HG02678 (cell line): ENCODE data around the gene S1PR2.
A peak's percentile ranks its signal among the peaks of the same experiment; 100 is the strongest.
"Not testable (repeated sequence)": the region's sequence is repeated elsewhere in the genome, so short reads cannot be mapped to it uniquely, and the experiment has no call there.

Experiments used
- ATAC-seq: cut with Tn5 transposase; IDR thresholded peaks from one replicate; pipeline ENCODE4 v1.9.1; 2021; ENCODE audit warnings: mild to moderate bottlenecking, moderate library complexity; ENCODE audit not compliant: unreplicated experiment

The S1PR2 gene

DNA sequence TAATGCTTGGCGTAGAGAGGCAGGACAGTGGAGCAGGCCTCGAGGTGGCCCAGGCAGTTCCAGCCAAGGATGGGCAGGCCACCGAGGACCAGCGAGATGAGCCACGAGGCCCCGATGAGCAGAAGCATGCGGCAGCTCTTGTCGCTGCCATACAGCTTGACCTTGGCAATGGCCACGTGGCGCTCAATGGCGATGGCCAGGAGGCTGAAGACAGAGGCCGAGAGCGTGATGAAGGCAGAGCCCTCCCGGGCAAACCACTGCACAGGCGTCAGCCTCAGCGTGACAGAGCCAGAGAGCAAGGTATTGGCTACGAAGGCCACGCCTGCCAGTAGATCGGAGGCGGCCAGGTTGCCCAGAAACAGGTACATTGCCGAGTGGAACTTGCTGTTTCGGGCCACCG lies 6.8 kb downstream of the S1PR2 start:
- no peak for ATAC-seq

DNA sequence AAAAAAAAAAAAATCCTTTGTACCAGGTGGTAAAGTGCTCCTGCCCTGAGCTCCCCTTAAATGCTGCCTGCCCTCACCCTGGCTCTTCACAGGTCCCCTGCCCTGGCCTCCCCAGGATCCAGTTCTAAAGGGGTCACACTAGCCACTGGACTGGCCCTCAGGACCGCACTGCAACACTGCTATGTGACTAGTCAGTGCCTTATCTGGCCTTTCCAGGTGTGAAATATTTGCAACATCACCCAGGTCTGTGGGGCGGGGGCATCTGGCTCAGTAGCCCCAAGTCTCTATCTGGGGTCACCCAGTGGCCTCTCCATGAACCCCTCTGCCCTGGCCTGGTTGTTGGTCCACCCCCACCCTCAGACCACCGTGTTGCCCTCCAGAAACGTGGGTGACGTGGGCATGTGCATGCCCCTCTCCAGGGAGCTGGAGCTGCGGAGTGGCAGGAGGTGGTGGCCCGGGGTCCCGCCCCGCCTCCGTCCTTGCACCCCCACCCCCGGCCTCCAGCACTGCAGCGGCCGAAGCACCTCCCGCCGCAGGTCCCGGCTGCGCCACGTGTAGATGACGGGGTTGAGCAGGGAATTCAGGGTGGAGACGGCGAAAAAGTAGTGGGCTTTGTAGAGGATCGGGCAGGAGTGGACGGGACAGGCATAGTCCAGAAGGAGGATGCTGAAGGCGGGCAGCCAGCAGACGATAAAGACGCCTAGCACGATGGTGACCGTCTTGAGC lies 7.5 kb downstream of the S1PR2 start:
- no peak for ATAC-seq

DNA sequence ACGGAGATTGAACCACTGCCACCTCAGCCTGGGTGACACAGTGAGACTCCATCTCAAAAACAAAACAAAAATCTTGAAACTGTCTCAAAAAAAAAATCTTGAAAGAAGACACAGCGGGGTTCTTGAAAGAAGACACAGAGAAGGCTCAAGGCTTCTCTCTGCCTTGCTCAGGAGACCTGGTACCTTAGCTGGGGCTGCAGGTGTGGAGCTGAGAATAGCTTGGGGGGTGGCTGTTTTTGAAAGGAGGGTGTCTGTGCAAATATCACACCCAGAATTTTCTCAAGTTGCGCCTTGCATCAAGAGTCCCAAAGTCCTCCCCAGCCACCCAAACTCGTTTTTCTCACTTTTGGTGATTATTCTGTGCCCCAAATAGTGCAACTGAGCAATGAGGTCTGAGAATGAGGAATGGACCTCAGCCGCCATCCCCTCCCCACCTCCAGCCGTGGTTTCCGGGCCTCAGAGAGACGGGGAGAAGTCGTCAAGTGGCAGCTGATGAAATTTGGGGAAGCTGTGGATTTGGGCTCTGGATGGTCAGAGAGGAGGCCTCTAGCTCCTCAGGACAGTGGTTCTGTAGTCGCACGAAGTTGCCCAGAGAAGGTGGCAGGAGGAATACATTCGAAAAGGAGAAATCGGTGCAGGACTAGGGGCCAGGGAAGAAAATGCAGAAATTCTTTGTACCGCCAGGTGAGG lies 8.8 kb downstream of the S1PR2 start:
- ATAC-seq: no peak

DNA sequence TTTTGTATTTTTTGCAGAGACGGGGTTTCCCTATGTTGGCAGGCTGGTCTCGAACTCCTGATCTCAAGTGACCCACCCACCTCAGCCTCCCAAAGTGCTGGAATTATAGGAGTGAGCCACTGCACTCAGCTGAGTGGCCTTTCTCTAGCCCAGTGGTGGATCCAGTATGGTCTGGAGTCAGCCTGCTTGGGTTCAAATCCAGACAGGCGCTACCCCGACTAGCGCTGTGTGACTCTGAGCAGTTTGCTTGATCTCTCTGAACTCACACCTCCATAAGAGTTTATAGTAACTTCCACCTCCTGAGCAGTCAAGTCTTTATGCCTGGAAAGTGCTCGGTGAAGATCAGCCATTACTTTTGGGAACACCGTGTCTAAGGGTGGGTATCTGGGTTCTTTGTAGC lies 10.4 kb downstream of the S1PR2 start:
- ATAC-seq: no peak

DNA sequence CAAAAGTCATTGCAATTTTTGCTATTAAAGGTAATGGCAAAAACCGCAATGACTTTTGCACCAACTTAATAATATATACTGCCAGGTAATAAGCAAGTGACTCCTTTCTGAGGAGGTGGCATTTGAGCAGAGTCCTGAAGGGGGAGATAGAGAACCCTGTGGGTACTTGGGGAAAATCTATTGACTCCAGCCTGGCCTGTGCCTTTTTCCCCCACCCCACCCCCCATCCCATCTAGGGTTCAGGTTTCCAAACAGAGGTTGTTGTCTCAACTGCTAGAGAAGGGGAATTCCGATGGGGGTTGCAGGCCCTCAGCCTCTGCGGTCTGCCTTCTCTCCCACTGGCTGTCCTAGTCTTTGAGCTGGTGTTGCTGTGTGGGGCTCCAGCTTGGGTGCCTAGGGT lies 11.5 kb downstream of the S1PR2 start:
- no peak for ATAC-seq

DNA sequence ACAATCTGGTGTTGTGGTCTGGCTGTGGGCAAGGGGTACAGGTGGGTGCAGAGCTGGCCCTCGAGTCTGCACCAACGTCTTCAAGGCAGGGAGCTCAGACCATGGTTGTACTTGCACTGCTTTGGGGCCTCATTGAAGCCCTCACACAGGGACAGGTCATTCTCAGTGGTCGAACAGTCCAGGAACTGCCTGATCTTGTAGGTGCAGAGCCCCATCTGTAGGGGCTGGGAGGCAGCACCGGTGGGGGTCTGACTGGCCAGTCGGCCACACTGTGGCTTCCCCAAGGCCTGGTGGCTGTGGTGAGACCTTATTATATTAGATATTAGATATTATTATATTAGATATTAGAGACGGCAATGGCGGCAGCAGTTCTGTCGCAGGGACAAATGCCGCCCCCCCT lies 14.0 kb downstream of the S1PR2 start:
- ATAC-seq: no peak

DNA sequence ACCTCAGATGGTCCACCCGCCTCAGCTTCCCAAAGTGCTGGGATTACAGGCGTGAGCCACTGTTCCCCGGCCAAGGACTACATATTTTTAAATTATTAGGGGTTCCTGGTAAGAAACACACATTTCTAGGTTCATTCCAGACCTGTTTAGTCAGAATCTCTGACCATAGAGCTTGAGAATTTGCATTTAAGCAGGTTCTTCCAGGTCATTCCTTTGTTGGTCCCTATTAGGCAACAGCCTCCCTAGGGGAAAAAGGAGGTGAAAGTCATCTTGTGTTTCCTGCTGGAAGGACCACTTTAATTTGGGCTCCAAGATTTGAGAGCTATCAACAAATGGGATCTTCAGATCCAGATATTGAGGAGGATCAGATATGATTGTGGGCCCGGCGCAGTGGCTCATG lies 16.3 kb downstream of the S1PR2 start:
- no peak for ATAC-seq

DNA sequence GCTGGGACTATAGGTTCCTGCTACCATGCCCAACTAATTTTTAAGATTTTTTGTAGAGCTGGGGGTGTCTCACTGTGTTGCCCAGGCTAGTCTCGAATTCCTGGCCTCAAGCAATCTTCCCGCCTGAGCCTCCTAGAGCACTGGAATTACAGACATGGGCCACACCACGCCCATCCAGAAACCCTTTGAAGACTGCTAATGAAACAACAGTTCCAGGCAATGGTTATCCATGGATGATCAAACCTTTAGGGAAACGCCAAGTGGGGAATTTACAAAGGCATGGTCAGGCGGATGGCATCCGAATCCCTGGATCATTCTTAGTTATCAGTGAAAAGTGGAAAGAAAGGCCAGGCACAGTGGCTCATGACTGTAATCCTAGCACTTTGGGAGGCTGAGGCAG lies 19.4 kb downstream of the S1PR2 start:
- ATAC-seq: no peak

DNA sequence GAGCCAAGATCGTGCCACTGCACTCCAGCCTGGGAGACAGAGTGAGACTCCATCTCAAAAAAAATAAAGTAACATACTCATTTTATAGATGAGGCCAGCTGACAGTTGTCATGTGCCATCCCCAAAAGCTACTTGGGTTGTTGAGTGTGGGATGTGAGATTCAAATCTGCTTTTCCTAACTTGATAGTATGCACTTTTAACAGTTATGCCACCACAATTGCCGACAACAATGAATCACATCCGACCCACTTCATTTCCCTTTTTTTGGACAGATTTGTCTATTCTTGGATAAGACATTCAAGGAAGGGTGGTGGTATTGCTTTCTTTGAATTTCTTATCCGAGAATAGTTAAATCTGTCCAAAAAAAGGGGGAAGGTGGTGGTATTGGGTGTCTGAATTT lies 20.1 kb downstream of the S1PR2 start:
- no peak for ATAC-seq

DNA sequence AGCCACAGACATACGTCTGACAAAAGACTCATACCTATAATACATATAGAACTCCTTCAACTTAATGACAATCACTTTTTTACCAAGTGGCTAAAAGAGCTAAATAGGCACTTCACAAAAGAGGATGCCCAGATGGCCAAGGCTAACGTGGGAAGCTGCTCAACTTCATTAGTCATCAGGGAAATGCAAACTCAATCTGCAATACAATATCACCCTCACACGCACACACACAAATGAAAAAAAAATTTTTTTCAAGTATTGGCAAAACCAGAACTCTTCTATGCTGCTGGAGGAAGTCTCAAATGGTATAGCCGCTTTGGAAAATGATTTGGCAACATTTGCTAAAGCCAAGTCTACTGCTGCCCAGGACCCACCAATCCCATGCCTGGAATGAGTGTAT lies 21.8 kb downstream of the S1PR2 start:
- no peak for ATAC-seq

DNA sequence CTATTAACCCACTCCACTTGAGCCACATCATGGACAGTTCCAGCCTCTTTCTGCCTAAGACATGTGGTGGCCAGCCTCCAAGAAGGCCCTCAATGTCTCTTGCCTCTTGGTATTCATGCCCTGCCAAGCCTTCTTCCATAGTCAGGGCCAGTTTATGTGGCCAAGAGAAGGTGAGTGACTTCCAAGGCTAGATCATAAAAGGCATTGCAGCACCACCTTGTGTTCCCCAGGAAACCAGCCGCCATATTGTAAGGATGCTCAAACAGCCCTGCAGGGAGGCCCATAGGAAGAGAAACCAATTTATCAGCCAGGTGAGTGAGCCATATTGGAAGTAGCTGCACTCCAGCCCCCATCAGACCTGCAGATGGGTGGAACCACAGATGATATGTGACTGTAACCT lies 24.1 kb downstream of the S1PR2 start:
- ATAC-seq: no peak

DNA sequence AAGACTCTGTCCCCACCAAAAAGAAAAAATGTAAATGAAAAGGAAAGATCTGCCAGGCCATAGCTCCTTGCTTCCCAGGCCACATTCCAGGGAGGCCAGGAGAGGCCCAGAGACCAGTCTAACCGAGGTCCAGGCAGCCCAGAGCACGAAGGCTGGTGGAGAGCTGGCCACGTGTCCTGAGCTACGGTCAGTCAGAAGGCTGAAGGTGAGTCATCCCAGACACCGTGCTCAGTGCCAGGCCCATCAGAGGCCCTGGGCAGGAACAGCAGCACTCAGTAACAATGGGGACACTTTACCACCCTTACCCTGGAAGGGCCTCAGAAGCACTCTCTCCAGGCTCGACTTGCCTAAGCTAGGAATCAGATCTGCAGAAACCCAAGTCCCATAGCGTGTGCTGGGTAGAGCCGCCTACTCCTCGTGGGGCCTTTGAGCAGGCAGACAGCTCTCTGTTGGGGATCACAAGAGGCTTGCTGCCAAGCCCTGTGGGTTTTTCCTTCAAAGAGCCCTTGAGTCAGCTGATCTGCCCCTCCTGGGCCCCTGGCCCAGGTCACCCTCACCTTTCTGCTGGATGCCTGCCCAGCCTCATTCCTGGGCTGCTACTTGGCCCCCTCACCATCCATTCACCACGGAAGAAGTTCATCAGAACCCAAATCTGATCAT lies 24.8 kb downstream of the S1PR2 start:
- no peak for ATAC-seq

DNA sequence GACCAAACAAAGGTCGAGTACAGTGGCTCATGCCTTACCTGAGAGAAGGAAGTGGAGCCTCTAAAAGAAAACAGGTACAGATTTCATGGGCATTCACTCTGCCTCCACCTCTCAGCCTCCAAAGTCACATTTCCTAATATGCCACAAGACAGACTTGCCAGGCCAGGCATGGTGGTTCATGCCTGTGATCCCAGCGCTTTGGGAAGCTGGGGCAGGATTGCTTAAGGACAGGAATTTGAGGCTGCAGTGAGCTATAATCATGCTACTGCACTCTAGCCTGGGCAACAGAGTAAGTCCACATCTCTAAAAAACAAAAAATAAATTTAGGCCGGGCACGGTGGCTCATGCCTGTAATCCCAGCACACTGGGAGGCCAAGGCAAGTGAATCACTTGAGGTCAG lies 25.5 kb downstream of the S1PR2 start:
- no peak for ATAC-seq

DNA sequence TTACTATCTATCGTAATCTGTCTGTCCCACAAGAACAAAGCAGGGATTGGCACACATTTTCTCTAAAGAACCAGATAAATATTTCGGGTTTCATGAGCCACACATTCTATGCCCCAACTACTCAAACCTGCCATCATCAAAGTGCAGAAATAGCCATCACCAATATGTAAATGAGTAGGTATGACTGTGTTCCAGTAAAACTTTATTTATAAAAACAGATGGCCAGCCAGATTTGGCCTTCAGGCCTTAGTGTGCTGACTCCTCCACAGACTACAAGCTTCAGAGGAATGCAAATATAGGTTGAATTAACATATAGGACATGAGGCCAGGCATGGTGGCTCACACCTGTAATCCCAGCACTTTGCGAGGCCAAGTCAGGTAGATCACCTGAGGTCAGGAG lies 27.4 kb downstream of the S1PR2 start:
- ATAC-seq: no peak

DNA sequence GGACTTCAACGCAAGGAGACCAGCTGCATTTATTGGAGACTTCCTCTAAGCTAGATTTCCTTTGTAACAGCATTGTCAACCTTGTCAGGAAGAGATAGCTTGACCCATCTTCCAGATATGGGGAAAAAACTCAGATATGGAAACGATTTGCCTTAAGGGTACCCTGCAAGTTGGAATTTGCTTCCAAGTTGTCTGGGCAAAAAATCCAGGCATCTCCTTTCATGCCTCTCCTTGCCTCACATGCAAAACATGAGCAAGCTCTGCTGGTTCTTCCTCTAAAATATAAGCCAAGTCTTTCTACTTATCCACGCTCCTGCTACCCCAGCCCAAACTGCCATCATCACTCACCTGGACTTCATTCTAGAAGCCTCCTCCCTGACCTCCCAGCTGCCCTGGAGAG lies 30.0 kb downstream of the S1PR2 start:
- no peak for ATAC-seq

DNA sequence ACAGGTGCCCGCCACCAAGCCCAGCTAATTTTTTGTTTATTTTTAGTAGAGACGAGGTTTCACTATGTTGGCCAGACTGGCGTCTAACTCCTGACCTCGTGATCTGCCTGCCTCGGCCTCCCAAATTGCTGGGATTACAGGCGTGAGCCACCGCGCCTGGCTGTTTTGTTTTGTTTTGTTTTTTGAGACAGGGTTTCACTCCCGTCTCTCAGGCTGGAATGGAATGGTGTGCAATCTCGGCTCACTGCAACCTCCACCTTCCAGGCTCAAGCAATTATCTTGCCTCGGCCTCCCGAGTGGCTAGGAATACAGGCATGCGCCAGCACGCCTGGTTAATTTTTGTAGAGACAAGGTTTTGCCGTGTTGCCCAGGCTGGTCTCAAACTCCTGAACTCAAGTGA lies 31.0 kb downstream of the S1PR2 start:
- ATAC-seq: not testable (repeated sequence)

DNA sequence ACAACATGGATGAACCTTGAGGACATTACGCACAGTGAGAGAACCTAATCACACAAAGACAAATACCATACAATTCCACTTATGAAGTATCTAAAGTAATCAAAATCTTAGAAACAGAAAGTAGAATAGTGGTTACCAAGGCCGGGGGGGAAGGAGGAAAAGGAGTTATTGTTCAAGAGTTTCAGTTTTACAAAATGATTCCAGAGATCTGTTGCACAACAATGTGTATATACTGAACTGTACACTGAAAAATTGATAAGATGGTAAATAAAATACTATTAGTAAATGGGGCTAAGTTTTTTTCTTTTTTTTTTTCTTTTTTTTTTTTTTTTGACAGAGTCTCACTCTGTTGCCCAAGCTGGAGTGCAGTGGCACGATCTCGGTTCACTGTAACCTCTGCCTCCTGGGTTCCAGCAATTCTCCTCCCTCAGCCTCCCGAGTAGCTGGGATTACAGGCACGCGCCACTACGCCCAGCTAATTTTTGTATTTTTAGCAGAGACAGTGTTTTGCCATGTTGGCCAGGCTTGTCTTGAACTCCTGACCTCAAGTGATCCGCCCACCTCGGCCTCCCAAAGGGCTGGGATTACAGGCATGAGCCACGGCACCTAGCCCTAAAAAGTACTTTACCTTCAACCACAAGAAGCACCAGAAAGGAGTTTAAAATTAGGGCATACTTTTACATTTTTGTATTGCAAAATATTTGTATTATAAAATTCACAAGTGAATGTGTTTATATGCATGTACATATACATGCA lies 32.1 kb downstream of the S1PR2 start:
- ATAC-seq: not testable (repeated sequence)

DNA sequence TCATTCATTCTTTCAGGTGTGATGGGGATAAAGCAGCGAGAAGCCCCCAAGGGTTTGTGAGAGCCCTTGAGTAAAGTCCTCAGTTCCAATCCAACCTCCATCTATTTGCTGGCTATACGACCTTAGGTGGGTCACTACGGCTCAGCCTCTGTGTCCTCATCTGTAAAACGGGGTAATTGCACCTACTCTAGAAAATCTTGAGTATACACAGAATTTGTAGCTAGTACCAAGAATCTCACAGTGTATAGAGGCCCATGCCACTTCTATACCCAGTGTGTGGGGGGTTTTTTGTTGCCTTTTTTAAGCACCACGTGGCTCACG lies 36.0 kb downstream of the S1PR2 start:
- no peak for ATAC-seq

DNA sequence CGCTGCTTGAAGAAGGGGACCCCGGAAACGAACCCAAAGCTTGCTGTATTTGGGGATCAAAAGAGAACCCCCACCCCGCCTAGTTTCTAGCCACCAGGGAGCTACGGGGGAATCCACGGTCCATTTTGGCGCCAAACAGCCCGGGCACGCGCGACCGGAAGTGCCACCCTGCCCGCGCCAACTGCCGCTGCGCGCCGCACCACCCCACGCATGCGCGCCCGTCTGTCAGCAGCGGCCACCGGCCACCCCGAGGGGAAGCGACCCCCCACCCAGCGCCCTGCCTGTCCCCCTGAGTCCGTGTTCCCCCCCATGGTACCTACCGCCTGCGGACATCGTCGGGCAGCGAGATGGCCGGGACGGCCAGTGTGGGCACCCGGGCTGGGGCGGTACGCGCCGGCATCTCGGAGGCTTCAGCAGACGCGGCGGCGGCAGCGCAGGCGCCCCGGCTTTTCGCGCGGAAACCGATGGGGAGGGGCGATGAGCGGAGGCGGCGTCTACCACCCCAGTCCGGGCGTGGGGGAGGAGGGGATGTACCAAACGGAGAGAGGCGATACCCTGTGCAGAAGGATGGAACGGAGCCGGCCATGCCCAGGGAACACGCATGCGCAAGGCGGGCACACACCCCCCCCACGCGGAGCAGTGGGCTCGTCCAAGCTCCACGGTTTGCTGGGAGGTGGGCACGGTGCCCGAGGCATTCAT lies 36.5 kb downstream of the S1PR2 start, which contains the start of gene DNMT1:
Gene DNMT1, minus strand, starts transcription at position 454 of the 699 bp plus-strand sequence. Its CDS starts 54 bp downstream, at position 400.
- ATAC-seq: peak; percentile 83

DNA sequence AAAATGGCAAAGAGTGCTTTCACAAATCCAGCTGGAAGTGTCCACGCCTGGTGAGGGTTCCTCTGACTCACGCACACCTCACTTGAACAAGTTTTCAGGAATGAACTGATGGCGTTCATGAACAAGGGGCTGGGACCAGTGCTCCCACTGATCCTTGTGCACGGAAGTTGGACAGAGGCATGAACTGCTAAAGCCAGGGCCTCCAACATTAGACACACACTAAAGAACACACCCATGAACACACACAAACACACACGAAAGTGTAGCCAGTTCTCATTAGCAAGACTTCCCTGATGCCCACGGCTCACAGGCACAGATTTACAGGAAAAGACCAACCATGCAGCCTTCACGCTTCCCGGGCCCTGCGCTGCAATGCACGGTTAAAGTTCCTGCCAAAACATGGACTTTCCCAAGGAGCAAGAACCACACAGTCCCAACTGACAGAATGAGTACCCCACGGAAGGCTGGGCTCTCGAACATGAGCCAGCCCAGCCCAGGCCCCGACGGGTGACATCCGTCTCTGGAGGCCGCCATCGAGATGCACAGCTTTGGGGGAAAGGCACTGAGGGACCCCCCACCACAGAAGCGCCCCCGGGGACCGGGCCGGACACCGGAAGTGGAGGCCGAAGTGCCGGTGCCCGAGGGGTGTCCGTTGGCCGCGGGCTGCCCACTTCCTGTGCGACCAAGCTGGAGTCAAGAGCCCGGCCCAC lies 37.2 kb downstream of the S1PR2 start:
- peak; percentile 26 for ATAC-seq
